NB4 (cell line): ENCODE results near the gene SHISAL2A.

Experiments
- CTCF ChIP-seq: IDR thresholded peaks from one replicate; pipeline ENCODE4 v1.5.1; 2012; ENCODE audit warnings: low read depth, low read length
- MAX ChIP-seq: IDR thresholded peaks from 2 replicates; pipeline ENCODE4 v1.6.1; 2011; ENCODE audit warnings: low read depth, low read length
- MYC ChIP-seq: IDR thresholded peaks from 2 replicates; pipeline ENCODE4 v1.6.1; 2011; ENCODE audit warnings: low read depth, low read length

- TF ChIP-seq MYC (no peak), MAX (no peak), CTCF (no peak)
Measured at GRCh38 chr1:52592637-52593323, 40.2 kb upstream of the SHISAL2A start.
